Neural progenitor cell (in vitro differentiated cells): ENCODE data around the gene COX8C. TPM values are rescaled to one million over a fixed set of nuclear protein-coding genes. Genes with fewer than 3 reads are reported as not detected.

Experiments used
- DNase-seq: peaks from one replicate; pipeline ENCODE4 v3.0.0-alpha.2; 2016; ENCODE audit warnings: low spot score
- H2AFZ ChIP-seq: fragments of 200-600 bp; sonication (generic); replicated peaks from 2 replicates; pipeline ENCODE4 v1.6.1; 2016; ENCODE audit warnings: antibody characterized with exemption
- H3F3A ChIP-seq: fragments of 200-600 bp; sonication (generic); 2 replicates; pipeline ENCODE4 v1.6.1; 2016; ENCODE audit warnings: antibody characterized with exemption, low read depth
- H3K27ac ChIP-seq: fragments of 200-600 bp; sonication (generic); 2 replicates; pipeline ENCODE4 v1.5.1; 2016; ENCODE audit warnings: mild to moderate bottlenecking
- H3K27me3 ChIP-seq: fragments of 200-600 bp; sonication (generic); 2 replicates; pipeline ENCODE4 v1.6.1; 2016; ENCODE audit warnings: mild to moderate bottlenecking, moderate library complexity
- H3K36me3 ChIP-seq: fragments of 200-600 bp; sonication (generic); 2 replicates; pipeline ENCODE4 v1.5.1; 2016
- H3K4me1 ChIP-seq: fragments of 200-600 bp; sonication (generic); 2 replicates; pipeline ENCODE4 v1.6.1; 2016; ENCODE audit warnings: mixed run types
- H3K4me2 ChIP-seq: fragments of 200-600 bp; sonication (generic); 2 replicates; pipeline ENCODE4 v1.6.1; 2016
- H3K4me3 ChIP-seq: fragments of 200-600 bp; sonication (generic); 2 replicates; pipeline ENCODE4 v1.5.1; 2016
- H3K79me2 ChIP-seq: fragments of 200-600 bp; sonication (generic); 2 replicates; pipeline ENCODE4 v1.6.1; 2016; ENCODE audit warnings: low read depth
- H3K9ac ChIP-seq: fragments of 200-600 bp; sonication (generic); 2 replicates; pipeline ENCODE4 v1.6.1; 2016
- H3K9me3 ChIP-seq: fragments of 200-600 bp; sonication (generic); 2 replicates; pipeline ENCODE4 v1.5.1; 2016; ENCODE audit warnings: low read depth
- H4K20me1 ChIP-seq: fragments of 200-600 bp; sonication (generic); 2 replicates; pipeline ENCODE4 v1.6.1; 2016; ENCODE audit warnings: low read depth
- H3K27ac Mint-ChIP-seq: 3 replicates; pipeline ENCODE4 v1.8.0; 2021; ENCODE audit warnings: mixed read lengths
- H3K27me3 Mint-ChIP-seq: 2 replicates; pipeline ENCODE4 v1.8.0; 2022; ENCODE audit warnings: low read depth, mild to moderate bottlenecking, inconsistent platforms, moderate library complexity, mixed read lengths; ENCODE audit not compliant: insufficient read depth
- H3K36me3 Mint-ChIP-seq: 3 replicates; pipeline ENCODE4 v1.8.0; 2021; ENCODE audit warnings: mixed read lengths
- H3K4me1 Mint-ChIP-seq: 3 replicates; pipeline ENCODE4 v1.8.0; 2021; ENCODE audit warnings: mixed read lengths
- H3K4me3 Mint-ChIP-seq: 3 replicates; pipeline ENCODE4 v1.8.0; 2021; ENCODE audit warnings: mild to moderate bottlenecking, moderate library complexity, mixed read lengths
- H3K9me3 Mint-ChIP-seq: 3 replicates; pipeline ENCODE4 v1.8.0; 2020; ENCODE audit warnings: mixed read lengths
- EZH2 ChIP-seq: fragments of 200-600 bp; sonication (generic); IDR thresholded peaks from 2 replicates; pipeline ENCODE4 v1.6.1; 2017; ENCODE audit warnings: antibody characterized with exemption, mild to moderate bottlenecking, moderate library complexity
- EZH2phosphoT487 ChIP-seq: fragments of 200-600 bp; sonication (generic); IDR thresholded peaks from 2 replicates; pipeline ENCODE4 v1.6.1; 2017; ENCODE audit warnings: antibody characterized with exemption
- total RNA-seq: library from RNA; depleted of rRNA; stranded (reverse); fragments of >200 nt; gene quantifications from 2 replicates; pipeline ENCODE4 v1.2.3, GENCODE V29; 2015; ENCODE audit warnings: low replicate concordance
- TF ChIP-seq, protein P1 (sequence below): fragments of 200-600 bp; sonication (generic); IDR thresholded peaks from 2 replicates; pipeline ENCODE4 v1.5.1; 2017; ENCODE audit warnings: antibody characterized with exemption, mild to moderate bottlenecking

Gene COX8C
- total RNA-seq, 1 donor from 2014 or later = not detected

DNA sequence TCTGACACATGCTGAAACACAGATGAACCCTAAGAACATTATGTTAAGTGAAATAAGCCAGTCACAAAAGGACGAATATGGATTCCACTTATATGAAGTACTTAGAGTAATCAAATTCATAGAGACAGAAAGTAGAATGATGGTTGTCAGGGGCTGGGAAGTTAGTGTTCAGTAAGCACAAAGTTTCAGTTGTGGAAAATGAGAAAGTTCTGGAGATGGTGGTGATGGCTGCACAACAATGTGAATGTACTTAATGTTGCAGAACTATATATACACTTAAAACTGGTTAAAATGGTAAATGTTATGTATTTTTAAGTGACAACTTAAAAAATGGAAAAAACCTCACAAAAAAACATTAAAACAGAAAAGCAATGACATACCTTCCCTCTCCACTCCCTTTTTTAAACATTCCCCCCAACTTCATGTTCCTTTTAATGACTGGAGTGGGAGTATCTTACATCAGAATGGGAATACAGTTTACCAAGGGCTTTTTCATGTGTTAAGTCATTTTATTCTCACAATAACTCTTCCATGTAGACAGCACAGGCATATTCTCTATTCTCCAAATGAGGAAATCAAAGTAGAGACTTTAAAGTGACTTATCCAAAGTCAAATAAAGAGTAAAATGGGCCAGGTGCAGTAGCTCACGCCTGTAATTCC is 38.2 kb upstream of the COX8C start:
- Histone ChIP-seq H3K4me1 (peaks cover 9% of the 10 kb centered on the region), H3K79me2 (peaks cover 98% of the 10 kb centered on the region), H3K9me3 (no peaks in the 10 kb centered on the region), H4K20me1 (peaks cover 36% of the 10 kb centered on the region), H3K9ac (no peak overlapping the region), H3F3A (peaks cover 1% of the 10 kb centered on the region), H3K27me3 (no peaks in the 10 kb centered on the region), H3K4me2 (no peak overlapping the region), H2AFZ (no peak overlapping the region), H3K27ac (no peak overlapping the region), H3K36me3 (no peaks in the 10 kb centered on the region), H3K4me3 (no peak overlapping the region)
- Mint-ChIP-seq H3K27me3 (no peaks in the 10 kb centered on the region), H3K9me3 (no peaks in the 10 kb centered on the region), H3K4me1 (peaks cover 4% of the 10 kb centered on the region), H3K4me3 (no peak overlapping the region), H3K36me3 (no peaks in the 10 kb centered on the region), H3K27ac (no peak overlapping the region)
- TF ChIP-seq EZH2 (no peak), EZH2phosphoT487 (no peak)
- TF ChIP-seq, protein P1, sequence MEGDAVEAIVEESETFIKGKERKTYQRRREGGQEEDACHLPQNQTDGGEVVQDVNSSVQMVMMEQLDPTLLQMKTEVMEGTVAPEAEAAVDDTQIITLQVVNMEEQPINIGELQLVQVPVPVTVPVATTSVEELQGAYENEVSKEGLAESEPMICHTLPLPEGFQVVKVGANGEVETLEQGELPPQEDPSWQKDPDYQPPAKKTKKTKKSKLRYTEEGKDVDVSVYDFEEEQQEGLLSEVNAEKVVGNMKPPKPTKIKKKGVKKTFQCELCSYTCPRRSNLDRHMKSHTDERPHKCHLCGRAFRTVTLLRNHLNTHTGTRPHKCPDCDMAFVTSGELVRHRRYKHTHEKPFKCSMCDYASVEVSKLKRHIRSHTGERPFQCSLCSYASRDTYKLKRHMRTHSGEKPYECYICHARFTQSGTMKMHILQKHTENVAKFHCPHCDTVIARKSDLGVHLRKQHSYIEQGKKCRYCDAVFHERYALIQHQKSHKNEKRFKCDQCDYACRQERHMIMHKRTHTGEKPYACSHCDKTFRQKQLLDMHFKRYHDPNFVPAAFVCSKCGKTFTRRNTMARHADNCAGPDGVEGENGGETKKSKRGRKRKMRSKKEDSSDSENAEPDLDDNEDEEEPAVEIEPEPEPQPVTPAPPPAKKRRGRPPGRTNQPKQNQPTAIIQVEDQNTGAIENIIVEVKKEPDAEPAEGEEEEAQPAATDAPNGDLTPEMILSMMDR = no peak
- DNase-seq = no peak

DNA sequence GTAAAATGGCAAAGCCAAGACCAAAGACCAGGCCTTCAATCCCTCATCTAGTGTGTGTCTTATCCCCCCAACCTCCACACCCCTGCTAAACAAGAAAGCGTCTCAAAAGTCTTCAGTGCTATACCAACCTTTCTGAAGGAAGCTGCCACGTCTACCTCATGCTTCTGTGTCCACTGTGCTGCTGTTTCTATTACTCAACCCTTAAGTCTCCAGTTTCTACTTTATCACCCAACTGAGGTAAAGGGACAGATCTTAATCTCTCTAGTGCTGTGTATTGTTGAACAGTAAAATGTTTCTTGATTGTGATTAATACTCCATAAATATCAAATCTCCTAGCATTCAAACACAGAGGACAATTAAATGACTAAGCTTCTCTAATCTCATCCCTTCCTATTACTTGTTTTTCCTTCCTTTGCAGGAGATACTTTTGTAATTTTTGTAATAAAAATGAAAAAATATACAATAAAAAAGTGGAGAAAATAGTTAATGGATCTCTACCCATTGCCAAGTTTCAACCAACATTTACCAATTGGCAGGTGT is 37.5 kb upstream of the COX8C start:
- Histone ChIP-seq H3K27me3 (no peaks in the 10 kb centered on the region), H3K36me3 (no peaks in the 10 kb centered on the region), H3K27ac (no peak overlapping the region), H3K4me2 (no peak overlapping the region), H2AFZ (no peak overlapping the region), H3K9me3 (no peaks in the 10 kb centered on the region), H3K4me3 (no peak overlapping the region), H3K79me2 (peaks cover 98% of the 10 kb centered on the region), H3K4me1 (peaks cover 2% of the 10 kb centered on the region), H3K9ac (no peak overlapping the region), H4K20me1 (peaks cover 39% of the 10 kb centered on the region), H3F3A (no peaks in the 10 kb centered on the region)
- no peaks in the 10 kb centered on the region for H3K36me3 Mint-ChIP-seq
- H3K4me3 Mint-ChIP-seq = no peak overlapping the region
- DNase-seq = no peak
- H3K27me3 Mint-ChIP-seq = no peaks in the 10 kb centered on the region
- peaks cover 2% of the 10 kb centered on the region for H3K4me1 Mint-ChIP-seq
- TF ChIP-seq EZH2phosphoT487 = no peak
- no peak for TF ChIP-seq EZH2
- TF ChIP-seq, protein P1 = no peak
- H3K9me3 Mint-ChIP-seq = no peaks in the 10 kb centered on the region
- H3K27ac Mint-ChIP-seq = no peak overlapping the region

DNA sequence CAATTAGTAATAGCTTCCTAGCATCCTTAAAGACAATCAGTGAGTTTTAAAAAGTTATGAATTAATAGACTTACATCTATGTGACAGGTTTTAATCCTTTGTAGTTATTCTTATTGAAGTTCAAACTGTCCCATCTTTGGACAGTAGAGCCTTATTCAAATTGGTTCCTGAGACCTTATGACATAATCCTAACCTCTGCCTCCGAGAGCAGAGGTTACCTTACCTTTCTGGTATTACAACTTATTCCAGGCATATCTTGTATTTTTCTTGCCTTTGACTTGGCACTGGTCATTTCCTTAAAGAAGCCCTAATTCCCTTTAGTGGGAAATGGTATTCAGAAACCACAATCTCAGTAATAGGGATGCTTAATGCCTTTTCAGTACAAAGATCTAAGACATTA is 35.9 kb upstream of the COX8C start:
- no peak overlapping the region for H2AFZ ChIP-seq
- no peak overlapping the region for H3K4me3 ChIP-seq
- no peaks in the 10 kb centered on the region for H3K9me3 ChIP-seq
- no peak overlapping the region for H3K9ac ChIP-seq
- H3K4me2 ChIP-seq = no peak overlapping the region
- H3K4me1 ChIP-seq = no peaks in the 10 kb centered on the region
- no peaks in the 10 kb centered on the region for H3K36me3 ChIP-seq
- H4K20me1 ChIP-seq = peaks cover 43% of the 10 kb centered on the region
- Mint-ChIP-seq H3K27me3 (no peaks in the 10 kb centered on the region), H3K27ac (no peak overlapping the region), H3K9me3 (no peaks in the 10 kb centered on the region), H3K4me3 (no peak overlapping the region), H3K4me1 (no peaks in the 10 kb centered on the region), H3K36me3 (no peaks in the 10 kb centered on the region)
- TF ChIP-seq EZH2phosphoT487 (no peak), EZH2 (no peak)
- TF ChIP-seq, protein P1 = no peak
- peaks cover 98% of the 10 kb centered on the region for H3K79me2 ChIP-seq
- DNase-seq = no peak
- no peak overlapping the region for H3K27ac ChIP-seq
- H3K27me3 ChIP-seq = no peaks in the 10 kb centered on the region
- H3F3A ChIP-seq = no peaks in the 10 kb centered on the region
